ENCODE data around the gene SLC25A1.
"Not testable (repeated sequence)": the region's sequence is repeated elsewhere in the genome, so short reads cannot be mapped to it uniquely, and the experiment has no call there.

SLC25A1 gene

DNA sequence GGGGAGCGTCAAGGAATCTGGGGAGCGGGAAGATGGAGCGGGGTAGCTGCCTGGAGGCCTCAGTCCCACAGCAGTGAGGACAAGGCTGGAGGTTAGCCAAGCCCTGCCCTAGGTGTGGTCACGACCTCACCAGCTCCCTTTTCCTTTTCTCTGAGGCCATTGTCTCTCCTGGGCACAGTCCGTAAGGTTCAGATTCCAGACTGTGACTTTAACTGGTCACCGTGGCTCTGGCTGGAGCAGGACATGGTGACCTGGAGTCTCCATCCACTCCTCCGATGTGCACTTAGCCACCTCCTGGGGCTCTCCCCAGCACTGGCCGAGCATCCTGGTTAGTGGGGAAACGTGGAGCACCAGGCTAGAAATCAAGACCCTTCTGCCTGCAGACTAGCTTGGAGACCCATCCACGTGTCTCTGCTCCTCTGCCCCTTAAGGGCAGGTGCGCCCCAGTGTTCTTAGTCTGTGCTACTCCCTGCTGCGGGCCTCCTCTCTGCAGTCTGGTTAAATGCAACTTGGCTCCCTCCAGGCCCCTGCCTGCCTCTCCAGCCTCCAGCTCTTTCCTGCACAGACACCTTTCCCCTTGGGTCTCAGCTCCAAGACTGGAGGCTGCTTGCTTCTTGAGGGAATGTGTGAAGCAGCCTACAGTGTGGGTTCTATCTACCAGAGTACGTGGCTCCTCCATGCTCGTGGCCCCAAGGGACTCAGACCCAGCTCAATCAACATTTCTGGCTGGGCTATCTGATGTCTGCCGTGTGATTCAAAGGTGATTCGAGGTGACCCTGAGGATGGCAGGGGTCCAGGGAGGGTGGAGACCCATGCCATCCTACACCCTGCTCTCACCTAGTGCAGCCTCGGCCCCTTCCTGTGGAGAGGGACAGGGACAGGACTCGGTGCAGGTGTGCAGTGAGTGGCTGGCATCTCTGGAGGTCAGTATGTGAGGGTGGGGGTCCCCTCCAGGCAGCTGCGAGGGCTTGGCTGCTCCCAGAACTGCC, 5.2 kb downstream of the SLC25A1 start:
- H3K27ac ChIP-seq (ENCODE audit: low read depth, low read length), result peak overlapping the region; percentile 84
- no peak overlapping the region for H3K9ac ChIP-seq (ENCODE audit: low read depth, low read length)
- H3K4me3 ChIP-seq (ENCODE audit: low read depth, low read length), result peak overlapping the region; percentile 92
- H3K27me3 ChIP-seq (ENCODE audit: control insufficient read depth, insufficient read depth, low read length), result peaks cover 27% of the 10 kb centered on the region
- no peaks in the 10 kb centered on the region for H3K9me3 ChIP-seq (ENCODE audit: control insufficient read depth, insufficient read depth, low read length)
- H3K36me3 ChIP-seq (ENCODE audit: control insufficient read depth, insufficient read depth, low read length), result peaks cover 33% of the 10 kb centered on the region
- H3K4me1 ChIP-seq (ENCODE audit: control insufficient read depth, insufficient read depth, low read length), result peaks cover 38% of the 10 kb centered on the region

DNA sequence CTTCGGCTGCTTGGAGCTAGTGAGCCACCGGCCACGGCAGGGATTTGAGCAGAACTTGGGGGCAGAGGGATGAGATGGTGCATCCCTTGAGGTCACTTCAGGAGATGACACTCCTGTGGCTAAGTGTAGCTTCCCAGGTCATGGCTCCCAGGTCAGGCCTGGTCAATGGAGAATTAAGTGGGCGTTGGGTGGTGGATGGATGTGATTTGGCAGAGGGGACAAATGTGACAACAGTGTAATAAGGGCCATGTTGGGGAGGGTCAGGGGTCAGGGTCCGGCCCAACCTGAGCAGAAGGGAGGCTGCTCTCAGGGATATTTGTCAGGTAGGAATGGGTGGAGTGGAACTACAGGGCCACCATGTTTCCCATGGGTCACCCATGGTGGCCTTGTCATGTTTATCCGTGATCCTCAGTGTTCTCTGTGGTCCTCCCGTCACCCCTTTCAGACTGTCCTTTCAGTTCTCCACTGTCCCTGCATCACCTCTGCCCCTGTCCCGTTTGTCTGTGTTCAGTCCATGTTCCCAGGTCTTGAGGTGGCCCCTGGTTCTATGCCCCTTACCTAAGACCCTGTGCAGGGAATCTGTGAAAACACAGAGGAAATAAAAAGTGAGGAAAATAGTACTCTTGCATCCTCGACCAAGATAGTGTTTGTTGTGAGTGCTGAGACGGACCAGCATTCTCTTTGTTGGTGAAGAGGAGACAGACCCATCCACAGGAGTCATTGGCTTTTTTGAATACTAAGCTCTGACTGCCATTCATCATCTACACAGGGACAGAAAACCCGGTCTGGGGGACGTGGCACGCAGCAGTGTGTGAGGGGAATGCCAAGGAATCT, 6.1 kb downstream of the SLC25A1 start:
- Histone ChIP-seq H3K4me3 (ENCODE audit: low read depth, low read length) (peak overlapping the region; percentile 92), H3K27ac (ENCODE audit: low read depth, low read length) (peak overlapping the region; percentile 89)

DNA sequence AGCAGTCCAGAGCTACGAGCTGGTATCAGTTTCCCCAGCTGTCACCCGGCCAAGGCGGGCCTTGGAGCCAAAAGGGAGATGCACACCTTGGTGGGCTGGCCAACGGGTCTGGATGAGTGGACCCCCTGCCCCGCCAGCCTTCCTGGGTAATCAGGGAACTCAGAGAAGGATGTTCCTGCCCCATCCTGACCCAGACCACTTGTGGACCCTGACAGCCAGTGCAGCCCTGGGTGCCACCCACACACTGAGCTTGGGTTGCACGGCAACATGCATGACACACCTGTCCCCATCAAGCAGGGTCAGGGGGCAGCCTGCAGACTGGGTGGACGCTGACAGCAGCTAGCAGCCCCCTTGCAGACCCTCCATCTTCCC, 8.6 kb downstream of the SLC25A1 start:
- H3K4me3 ChIP-seq (ENCODE audit: low read depth, low read length), result peak overlapping the region; percentile 50
- peaks cover 15% of the 10 kb centered on the region for H3K36me3 ChIP-seq (ENCODE audit: control insufficient read depth, insufficient read depth, low read length)
- no peak overlapping the region for H3K9ac ChIP-seq (ENCODE audit: low read depth, low read length)
- H3K27ac ChIP-seq (ENCODE audit: low read depth, low read length), result no peak overlapping the region
- H3K4me1 ChIP-seq (ENCODE audit: control insufficient read depth, insufficient read depth, low read length), result peaks cover 30% of the 10 kb centered on the region
- peaks cover 47% of the 10 kb centered on the region for H3K27me3 ChIP-seq (ENCODE audit: control insufficient read depth, insufficient read depth, low read length)
- H3K9me3 ChIP-seq (ENCODE audit: control insufficient read depth, insufficient read depth, low read length), result no peaks in the 10 kb centered on the region

More for the DNA sequence above, 6.1 kb downstream of the SLC25A1 start:
- H3K9me3 ChIP-seq (ENCODE audit: control insufficient read depth, insufficient read depth, low read length), result no peaks in the 10 kb centered on the region
- peaks cover 36% of the 10 kb centered on the region for H3K27me3 ChIP-seq (ENCODE audit: control insufficient read depth, insufficient read depth, low read length)
- H3K36me3 ChIP-seq (ENCODE audit: control insufficient read depth, insufficient read depth, low read length), result peaks cover 32% of the 10 kb centered on the region
- H3K4me1 ChIP-seq (ENCODE audit: control insufficient read depth, insufficient read depth, low read length), result peaks cover 38% of the 10 kb centered on the region
- peak overlapping the region; percentile 95 for H3K9ac ChIP-seq (ENCODE audit: low read depth, low read length)

DNA sequence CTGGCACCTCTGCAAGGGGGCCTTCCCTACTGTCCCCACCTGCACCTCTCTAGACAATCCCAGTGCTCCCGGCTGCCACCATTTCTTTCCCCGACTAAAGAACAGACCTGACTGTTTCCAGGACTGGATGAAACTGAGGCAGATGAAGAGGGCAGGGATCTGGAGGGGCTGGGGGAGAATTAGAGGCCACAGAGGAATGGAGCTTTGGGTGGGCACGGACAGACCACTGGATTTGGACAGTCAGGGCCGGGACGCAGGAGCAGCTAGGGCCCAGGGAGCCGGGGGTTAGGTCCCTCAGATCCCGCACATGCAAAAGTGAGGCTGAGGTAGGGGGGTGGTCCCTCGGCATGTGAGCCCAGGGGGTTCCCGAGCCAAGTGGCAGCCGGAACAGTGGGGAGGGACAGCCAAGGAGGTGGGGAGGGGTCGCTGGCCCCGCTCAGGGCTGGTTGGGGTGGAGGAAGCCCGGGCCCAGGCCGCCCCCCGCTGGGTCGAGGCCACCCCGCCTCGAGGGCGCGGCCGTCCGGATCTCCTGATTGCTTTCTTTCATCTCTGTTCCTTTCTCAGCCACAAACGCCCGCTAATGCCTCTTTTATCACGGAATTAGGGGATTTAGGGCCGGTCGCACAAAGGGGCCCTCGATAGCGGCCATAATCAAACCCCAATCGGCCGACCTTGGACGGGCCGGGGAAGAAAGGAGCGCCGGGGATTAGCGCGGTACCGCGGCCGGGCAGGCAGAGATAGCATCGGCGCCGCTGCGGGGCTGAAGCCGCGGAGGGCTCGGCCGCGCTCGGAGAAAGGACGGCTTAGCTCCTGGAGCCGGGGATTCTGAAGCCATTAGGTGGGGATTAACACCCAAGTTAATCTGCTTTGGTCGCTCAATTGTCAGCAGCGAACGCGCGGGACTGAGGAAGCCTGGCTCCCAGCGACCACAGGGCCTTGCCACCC, 9.3 kb downstream of the SLC25A1 start:
- Histone ChIP-seq H3K4me1 (ENCODE audit: control insufficient read depth, insufficient read depth, low read length) (peaks cover 24% of the 10 kb centered on the region), H3K9me3 (ENCODE audit: control insufficient read depth, insufficient read depth, low read length) (no peaks in the 10 kb centered on the region), H3K27ac (ENCODE audit: low read depth, low read length) (peak overlapping the region; percentile 21), H3K36me3 (ENCODE audit: control insufficient read depth, insufficient read depth, low read length) (peaks cover 13% of the 10 kb centered on the region), H3K4me3 (ENCODE audit: low read depth, low read length) (peak overlapping the region; percentile 50), H3K27me3 (ENCODE audit: control insufficient read depth, insufficient read depth, low read length) (peaks cover 47% of the 10 kb centered on the region), H3K9ac (ENCODE audit: low read depth, low read length) (no peak overlapping the region)

DNA sequence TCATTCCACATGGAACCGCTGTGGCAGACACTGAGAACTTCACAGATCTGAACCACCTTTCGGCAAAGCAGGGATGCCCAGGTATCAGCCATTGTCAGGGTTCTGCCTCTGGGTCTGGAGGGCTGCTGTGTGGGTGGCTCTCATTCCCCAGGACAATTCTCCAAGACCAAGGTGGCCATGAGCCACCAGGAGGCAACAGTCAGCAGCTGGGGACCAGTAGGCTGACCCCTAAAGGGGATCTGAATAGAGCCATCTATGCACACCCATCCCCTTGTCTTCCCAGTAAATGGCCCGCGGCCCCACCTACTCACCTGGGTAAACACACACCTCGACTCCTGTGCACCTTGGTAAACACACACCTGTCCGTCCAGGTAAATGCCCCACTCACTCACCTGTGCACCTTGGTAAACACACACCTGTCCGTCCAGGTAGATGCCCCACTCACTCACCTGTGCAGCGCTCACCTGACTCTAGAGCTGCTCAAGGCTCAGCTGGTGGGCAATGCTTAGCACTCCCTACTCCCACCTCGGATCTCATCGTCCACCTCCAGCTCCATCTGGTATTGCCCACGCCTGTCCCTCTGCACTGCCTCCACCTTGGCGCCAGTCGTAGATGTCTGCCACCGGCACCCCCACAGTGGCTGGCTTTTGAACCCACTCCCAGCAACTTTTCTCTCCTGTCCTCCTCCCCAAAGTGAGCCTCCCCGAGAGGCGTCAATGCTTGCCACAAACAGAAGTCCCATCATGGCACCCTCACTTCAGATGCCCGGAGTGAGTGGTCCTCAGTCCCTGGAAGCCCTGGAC, 10.2 kb downstream of the SLC25A1 start:
- H3K4me1 ChIP-seq (ENCODE audit: control insufficient read depth, insufficient read depth, low read length), result peaks cover 18% of the 10 kb centered on the region; the same call in 1 of the 2 replicates
- H3K27ac ChIP-seq (ENCODE audit: low read depth, low read length), result no peak overlapping the region
- H3K4me3 ChIP-seq (ENCODE audit: low read depth, low read length), result no peak overlapping the region
- no peak overlapping the region for H3K9ac ChIP-seq (ENCODE audit: low read depth, low read length)
- peaks cover 47% of the 10 kb centered on the region for H3K27me3 ChIP-seq (ENCODE audit: control insufficient read depth, insufficient read depth, low read length)
- H3K9me3 ChIP-seq (ENCODE audit: control insufficient read depth, insufficient read depth, low read length), result no peaks in the 10 kb centered on the region
- peaks cover 4% of the 10 kb centered on the region for H3K36me3 ChIP-seq (ENCODE audit: control insufficient read depth, insufficient read depth, low read length)

DNA sequence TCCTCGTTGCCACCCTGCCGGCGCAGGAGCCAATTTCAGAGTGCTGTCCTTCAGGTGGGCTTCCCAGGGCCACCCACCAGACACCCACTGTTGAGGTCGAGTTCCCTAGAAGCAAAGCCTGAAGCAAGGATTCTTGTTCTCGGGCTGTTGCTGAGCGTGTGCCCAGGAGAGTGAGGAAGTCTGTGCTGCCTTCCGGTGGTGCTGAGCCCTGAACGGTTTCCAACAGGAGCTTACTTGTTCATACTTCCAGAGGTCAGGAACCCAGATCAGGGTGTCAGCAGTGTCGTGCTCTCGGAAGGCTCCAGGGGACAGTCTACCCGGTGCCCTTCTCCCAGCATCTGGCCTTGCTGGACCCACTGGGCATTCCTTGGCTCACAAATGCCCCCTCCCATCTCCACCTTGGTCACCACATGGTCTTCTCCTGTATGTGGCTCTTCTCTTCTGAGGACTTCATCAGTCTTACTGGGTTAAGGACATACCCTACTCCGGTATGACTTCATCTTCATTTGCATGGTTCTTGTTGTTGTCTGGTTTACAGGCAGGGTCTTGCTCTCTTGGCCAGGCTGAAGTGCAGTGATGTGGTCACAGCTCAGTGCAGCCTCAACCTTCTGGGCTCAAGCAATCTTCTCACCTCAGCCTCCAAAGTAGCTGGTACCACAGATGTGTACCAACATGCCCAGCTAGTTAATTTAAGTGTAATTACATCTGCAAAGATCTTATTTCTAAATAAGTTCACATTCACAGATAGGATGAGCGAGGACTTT, 11.2 kb downstream of the SLC25A1 start:
- H3K36me3 ChIP-seq (ENCODE audit: control insufficient read depth, insufficient read depth, low read length), result no peaks in the 10 kb centered on the region
- no peak overlapping the region for H3K9ac ChIP-seq (ENCODE audit: low read depth, low read length)
- no peaks in the 10 kb centered on the region for H3K9me3 ChIP-seq (ENCODE audit: control insufficient read depth, insufficient read depth, low read length)
- H3K27ac ChIP-seq (ENCODE audit: low read depth, low read length), result no peak overlapping the region
- peaks cover 47% of the 10 kb centered on the region for H3K27me3 ChIP-seq (ENCODE audit: control insufficient read depth, insufficient read depth, low read length)
- H3K4me3 ChIP-seq (ENCODE audit: low read depth, low read length), result no peak overlapping the region
- H3K4me1 ChIP-seq (ENCODE audit: control insufficient read depth, insufficient read depth, low read length), result peaks cover 9% of the 10 kb centered on the region; the same call in 1 of the 2 replicates

DNA sequence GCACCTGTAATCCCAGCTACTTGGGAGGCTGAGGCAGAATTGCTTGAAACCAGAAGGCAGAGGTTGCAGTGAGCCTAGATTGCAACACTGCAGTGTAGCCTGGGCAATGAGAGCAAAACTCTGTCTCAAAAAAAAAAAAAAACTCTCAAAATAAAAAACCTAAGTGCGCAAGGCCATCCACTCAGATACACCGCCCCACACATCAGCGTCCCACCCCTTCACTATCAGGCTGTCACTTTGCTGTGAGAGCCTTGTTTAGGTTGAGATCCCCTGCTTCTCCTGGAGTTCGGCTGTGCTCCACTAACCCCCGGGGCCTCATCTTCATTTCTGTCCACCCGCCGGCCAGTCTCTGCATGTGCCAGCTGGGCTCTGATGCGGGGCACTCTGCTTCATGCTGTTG, 12.1 kb downstream of the SLC25A1 start:
- no peaks in the 10 kb centered on the region for H3K9me3 ChIP-seq (ENCODE audit: control insufficient read depth, insufficient read depth, low read length)
- peaks cover 49% of the 10 kb centered on the region for H3K27me3 ChIP-seq (ENCODE audit: control insufficient read depth, insufficient read depth, low read length)
- no peak overlapping the region for H3K27ac ChIP-seq (ENCODE audit: low read depth, low read length)
- no peak overlapping the region for H3K4me3 ChIP-seq (ENCODE audit: low read depth, low read length)
- H3K9ac ChIP-seq (ENCODE audit: low read depth, low read length), result no peak overlapping the region
- H3K4me1 ChIP-seq (ENCODE audit: control insufficient read depth, insufficient read depth, low read length), result peaks cover 8% of the 10 kb centered on the region; the same call in 1 of the 2 replicates
- no peaks in the 10 kb centered on the region for H3K36me3 ChIP-seq (ENCODE audit: control insufficient read depth, insufficient read depth, low read length)

DNA sequence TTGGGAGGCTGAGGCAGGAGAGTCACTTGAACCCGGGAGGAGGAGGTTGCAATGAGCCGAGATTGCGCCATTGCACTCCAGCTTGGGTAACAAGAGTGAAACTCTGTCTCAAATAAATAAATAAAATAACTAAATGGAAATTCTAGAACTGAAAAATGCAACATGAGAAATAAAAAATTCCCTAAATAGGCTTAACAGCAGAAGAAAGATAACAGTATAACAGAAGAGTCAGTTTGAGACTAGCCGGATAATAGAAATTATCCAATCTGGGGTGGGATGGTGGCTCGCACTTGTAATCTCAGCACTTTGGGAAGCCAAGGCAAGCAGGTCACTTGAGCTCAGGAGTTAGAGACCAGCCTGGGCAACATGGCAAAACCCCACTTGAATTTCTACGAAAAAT, 14.1 kb downstream of the SLC25A1 start:
- no peak overlapping the region for H3K4me3 ChIP-seq (ENCODE audit: low read depth, low read length)
- H3K27ac ChIP-seq (ENCODE audit: low read depth, low read length), result no peak overlapping the region
- H3K9ac ChIP-seq (ENCODE audit: low read depth, low read length), result no peak overlapping the region
- H3K9me3 ChIP-seq (ENCODE audit: control insufficient read depth, insufficient read depth, low read length), result no peaks in the 10 kb centered on the region
- peaks cover 33% of the 10 kb centered on the region for H3K27me3 ChIP-seq (ENCODE audit: control insufficient read depth, insufficient read depth, low read length)
- H3K4me1 ChIP-seq (ENCODE audit: control insufficient read depth, insufficient read depth, low read length), result no peaks in the 10 kb centered on the region
- H3K36me3 ChIP-seq (ENCODE audit: control insufficient read depth, insufficient read depth, low read length), result no peaks in the 10 kb centered on the region

DNA sequence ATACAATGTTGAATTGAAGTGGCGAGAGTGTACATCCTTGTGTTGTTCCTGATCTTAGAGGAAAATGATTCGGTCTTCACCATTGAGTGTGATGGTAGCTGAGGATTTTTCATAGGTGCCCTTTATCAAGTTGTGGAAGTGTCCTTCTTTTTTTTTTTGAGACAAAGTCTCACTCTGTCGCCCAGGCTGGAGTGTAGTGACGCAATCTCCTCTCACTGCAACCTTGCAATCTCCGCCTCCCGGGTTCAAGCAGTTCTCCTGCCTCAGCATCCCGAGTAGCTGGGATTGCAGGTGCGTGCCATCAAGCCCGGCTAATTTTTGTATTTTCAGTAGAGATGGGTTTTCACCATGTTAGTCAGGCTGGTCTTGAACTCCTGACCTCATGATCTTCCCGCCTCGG, 19.9 kb downstream of the SLC25A1 start:
- not testable (repeated sequence) for H3K9ac ChIP-seq (ENCODE audit: low read depth, low read length); H3K27ac ChIP-seq (ENCODE audit: low read depth, low read length); H3K9me3 ChIP-seq (ENCODE audit: control insufficient read depth, insufficient read depth, low read length); H3K36me3 ChIP-seq (ENCODE audit: control insufficient read depth, insufficient read depth, low read length); H3K4me1 ChIP-seq (ENCODE audit: control insufficient read depth, insufficient read depth, low read length); H3K27me3 ChIP-seq (ENCODE audit: control insufficient read depth, insufficient read depth, low read length); H3K4me3 ChIP-seq (ENCODE audit: low read depth, low read length)

Data from HUES48 (cell line).